ENCODE data around the gene LAMA2.

LAMA2 gene

GRCh38 chr6:129276461-129276860 is 393.5 kb downstream of the LAMA2 start:
- H3K4me3 ChIP-seq (ENCODE audit: low read length), result no peak overlapping the region
- DNase-seq (ENCODE audit: low read depth, low spot score), result no peak

DNA sequence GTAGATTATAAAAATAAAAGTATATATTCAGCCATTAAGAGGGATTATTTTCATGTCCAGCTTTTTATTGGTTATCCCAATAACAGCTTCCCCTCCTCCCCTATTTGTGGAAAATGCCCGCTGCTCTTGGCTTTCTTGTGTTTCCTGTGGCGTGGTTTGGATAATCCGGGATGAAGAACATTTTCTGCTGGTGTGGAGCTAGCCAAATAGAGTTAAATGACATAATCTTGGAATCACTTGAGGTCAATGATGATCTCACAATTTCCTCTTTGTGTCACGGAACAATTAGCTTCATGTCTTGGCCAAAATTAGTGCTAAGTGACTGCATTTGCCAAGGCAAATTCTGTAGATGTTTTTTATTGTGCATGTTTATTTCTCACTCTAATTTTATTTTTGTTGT is 394.0 kb downstream of the LAMA2 start:
- H3K4me3 ChIP-seq (ENCODE audit: low read length), result no peak overlapping the region
- DNase-seq (ENCODE audit: low read depth, low spot score), result no peak

DNA sequence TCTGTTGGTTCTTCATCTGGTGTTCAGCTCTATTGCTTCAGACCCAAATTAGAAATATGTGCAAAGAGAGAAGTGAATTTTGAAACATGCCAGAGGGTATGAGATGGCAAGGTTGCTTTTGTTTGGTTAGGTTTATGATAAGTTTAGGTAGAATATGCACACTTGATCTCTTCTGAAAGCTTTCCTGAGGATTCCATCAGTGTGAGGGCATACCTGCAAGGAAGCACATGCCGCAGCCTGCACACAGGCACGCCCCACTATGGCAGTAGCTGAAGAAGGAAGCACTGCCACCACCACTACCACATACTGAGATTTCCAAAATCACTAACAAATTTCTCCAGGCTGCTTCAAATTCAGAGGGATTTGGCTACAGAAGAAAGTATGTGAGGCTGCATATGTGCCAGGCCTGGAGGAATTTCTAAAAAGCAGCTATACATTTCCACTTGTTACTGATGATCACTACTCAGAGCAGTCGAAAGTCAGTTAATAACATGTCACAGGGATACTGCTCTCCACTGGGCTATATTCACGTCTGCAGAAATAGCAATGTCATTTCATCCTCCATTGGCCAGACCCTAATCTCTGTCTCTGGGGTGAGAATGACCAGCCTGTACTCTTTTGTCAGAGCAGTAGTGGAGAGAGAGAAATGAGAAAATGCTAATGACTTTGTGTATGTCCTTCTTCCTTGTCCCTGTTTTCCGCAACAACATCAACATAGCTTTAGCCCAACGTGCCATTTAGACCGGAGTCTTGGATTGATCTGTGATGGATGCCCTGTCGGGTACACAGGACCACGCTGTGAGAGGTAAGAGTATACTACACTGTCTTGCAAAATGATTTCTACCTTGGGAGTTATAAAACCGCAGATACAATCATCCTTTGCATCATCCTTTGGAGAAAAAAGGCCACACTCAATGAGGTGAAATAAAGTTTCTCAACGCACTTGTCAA is 396.7 kb downstream of the LAMA2 start:
- no peak for DNase-seq (ENCODE audit: low read depth, low spot score)
- H3K4me3 ChIP-seq (ENCODE audit: low read length), result no peak overlapping the region

DNA sequence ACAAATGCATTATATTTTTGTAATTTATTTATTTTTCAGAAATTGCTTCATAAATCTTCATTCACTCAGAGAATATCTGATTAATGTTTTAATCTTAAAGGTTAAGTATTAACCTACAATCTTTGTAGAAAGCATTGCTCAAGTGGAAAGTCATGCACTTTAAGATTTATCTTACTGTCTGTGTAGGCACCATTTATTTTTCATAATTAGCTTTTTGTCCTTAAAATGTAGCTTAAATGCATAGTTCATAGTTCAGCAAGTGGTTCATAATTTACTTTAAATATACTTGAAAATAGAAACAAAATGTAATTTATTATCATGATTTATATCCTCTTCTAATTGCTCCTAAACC is 397.3 kb downstream of the LAMA2 start:
- H3K4me3 ChIP-seq (ENCODE audit: low read length), result no peak overlapping the region

DNA sequence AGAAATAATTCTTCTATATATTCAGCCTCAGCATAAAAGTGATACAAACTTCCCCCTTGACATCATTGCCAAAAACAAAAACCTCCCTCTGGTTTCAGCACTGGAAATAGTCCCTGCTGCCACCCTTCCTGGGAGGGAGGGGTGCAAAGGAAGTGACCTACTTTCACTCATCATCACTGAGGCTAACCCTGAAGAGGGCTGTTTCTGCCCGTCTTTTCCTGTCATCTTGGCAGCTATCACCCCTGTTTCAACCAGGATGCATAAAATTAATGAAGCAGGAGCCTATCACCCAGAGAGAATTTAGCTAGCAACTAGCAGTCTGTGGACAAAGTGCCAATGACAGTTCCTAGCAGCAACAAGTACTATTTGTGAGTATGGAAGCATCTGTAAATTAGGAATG is 397.8 kb downstream of the LAMA2 start:
- no peak overlapping the region for H3K4me3 ChIP-seq (ENCODE audit: low read length)
- DNase-seq (ENCODE audit: low read depth, low spot score), result no peak

More for the DNA sequence above, 397.3 kb downstream of the LAMA2 start:
- no peak for DNase-seq (ENCODE audit: low read depth, low spot score)

GRCh38 chr6:129281168-129281796 is 398.3 kb downstream of the LAMA2 start:
- DNase-seq (ENCODE audit: low read depth, low spot score), result no peak
- no peak overlapping the region for H3K4me3 ChIP-seq (ENCODE audit: low read length)

GRCh38 chr6:129282019-129282418 is 399.1 kb downstream of the LAMA2 start:
- DNase-seq (ENCODE audit: low read depth, low spot score), result no peak
- no peak overlapping the region for H3K4me3 ChIP-seq (ENCODE audit: low read length)

- no peak for DNase-seq (ENCODE audit: low read depth, low spot score)
- no peak overlapping the region for H3K4me3 ChIP-seq (ENCODE audit: low read length)
Measured at GRCh38 chr6:129284225-129284624, 401.3 kb downstream of the LAMA2 start.

DNA sequence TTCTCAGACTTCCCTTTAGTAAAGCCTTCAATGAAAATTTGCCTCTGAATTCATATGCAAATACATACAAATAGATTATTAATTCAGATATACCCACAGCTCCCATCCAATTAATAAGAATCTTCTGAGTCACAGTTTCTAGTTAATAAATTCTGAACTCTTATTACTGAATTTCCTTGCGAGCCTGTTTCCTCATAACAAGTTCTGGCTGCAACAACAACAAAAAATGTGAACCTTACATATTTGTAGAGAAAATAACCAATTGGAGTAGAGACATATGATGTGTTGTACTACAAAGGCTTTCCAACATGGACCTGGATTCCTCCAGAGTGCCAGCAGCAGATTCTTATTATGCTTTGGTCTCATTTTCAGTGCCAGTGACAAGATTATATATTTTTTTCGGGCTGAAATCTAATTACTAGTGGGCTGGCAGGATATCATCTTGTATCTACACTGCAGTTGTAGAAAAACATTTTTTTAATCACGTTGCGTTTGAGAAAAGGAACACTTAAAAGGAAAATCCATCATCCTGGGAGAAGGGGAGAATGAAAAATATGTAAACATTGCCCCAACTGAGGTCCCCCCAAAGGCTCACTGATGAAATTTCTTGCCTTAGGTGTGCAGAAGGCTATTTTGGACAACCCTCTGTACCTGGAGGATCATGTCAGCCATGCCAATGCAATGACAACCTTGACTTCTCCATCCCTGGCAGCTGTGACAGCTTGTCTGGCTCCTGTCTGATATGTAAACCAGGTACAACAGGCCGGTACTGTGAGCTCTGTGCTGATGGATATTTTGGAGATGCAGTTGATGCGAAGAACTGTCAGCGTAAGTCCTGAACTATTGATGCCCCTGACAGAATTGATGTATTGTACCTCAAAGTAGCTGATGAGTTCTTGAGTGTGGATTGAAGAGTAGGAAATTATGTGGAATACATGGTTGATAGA is 404.6 kb downstream of the LAMA2 start:
- no peak overlapping the region for H3K4me3 ChIP-seq (ENCODE audit: low read length)
- no peak for DNase-seq (ENCODE audit: low read depth, low spot score)

- DNase-seq (ENCODE audit: low read depth, low spot score), result no peak
- H3K4me3 ChIP-seq (ENCODE audit: low read length), result no peak overlapping the region
Measured at GRCh38 chr6:129289442-129289841, 406.5 kb downstream of the LAMA2 start.

GRCh38 chr6:129292836-129293235 is 409.9 kb downstream of the LAMA2 start:
- no peak for DNase-seq (ENCODE audit: low read depth, low spot score)
- H3K4me3 ChIP-seq (ENCODE audit: low read length), result no peak overlapping the region

DNA sequence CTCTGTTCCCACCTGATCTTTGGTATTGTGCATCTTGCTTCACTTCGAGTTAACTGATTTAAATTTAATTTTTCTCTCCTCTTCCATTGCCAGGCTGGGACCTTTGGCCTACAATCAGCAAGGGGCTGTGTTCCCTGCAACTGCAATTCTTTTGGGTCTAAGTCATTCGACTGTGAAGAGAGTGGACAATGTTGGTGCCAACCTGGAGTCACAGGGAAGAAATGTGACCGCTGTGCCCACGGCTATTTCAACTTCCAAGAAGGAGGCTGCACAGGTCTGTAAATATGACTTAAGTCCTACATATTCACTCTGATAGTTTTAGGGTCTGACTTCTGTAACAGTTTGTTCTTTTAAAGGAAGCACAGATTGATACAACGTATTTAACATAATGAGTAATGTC is 414.7 kb downstream of the LAMA2 start:
- no peak overlapping the region for H3K4me3 ChIP-seq (ENCODE audit: low read length)
- DNase-seq (ENCODE audit: low read depth, low spot score), result no peak

GRCh38 chr6:129302671-129303070 is 419.7 kb downstream of the LAMA2 start:
- no peak overlapping the region for H3K4me3 ChIP-seq (ENCODE audit: low read length)
- DNase-seq (ENCODE audit: low read depth, low spot score), result no peak

GRCh38 chr6:129306826-129307225 is 423.9 kb downstream of the LAMA2 start:
- no peak for DNase-seq (ENCODE audit: low read depth, low spot score)
- H3K4me3 ChIP-seq (ENCODE audit: low read length), result no peak overlapping the region

DNA sequence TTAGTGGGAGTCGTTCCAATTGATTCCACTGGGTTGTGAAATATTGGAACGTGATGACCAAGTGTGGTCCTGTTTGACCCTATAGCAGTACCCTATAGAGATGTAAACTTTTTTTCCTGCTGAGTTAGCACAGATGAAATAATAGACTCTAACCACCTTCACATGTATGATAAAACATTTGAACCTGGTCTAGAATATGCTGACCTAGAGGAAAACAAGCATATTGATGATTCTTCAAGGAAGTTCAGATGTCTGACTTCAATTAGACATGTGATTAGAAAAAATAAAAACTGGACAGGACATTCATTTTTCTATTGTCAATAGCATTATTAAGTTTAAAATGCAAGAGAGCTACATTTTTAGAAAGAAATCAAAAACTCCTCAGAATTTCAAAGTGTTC is 424.9 kb downstream of the LAMA2 start:
- no peak overlapping the region for H3K4me3 ChIP-seq (ENCODE audit: low read length)
- no peak for DNase-seq (ENCODE audit: low read depth, low spot score)

DNA sequence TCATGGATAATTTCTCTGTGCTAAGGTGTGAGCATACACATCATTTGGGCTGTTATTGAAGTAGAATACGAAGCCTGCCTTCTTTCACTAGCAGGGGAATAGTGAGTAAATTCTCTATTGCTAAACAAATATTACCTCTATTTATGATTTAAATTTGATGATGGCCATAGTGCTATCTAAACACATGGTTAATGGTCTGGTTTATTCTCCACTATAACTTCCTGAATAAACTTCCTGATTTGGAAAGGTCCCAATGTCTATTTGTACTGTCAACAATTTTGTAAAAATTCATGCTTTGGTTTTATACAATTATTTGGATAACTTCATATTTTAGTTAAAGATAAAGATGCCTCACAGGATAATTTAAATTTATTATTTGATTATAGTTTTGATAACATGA is 426.2 kb downstream of the LAMA2 start:
- DNase-seq (ENCODE audit: low read depth, low spot score), result no peak
- H3K4me3 ChIP-seq (ENCODE audit: low read length), result no peak overlapping the region

DNA sequence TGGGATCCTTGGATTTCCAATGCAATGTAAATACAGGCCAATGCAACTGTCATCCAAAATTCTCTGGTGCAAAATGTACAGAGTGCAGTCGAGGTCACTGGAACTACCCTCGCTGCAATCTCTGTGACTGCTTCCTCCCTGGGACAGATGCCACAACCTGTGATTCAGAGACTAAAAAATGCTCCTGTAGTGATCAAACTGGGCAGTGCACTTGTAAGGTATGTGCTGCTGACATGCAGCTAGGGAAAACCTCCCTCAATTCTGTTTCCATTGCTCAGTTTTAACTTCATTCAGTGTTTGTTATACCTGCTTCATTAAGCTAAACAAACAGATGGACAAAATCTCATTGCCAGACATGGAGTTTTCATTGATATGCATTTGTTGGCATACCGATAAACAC is 429.9 kb downstream of the LAMA2 start:
- no peak overlapping the region for H3K4me3 ChIP-seq (ENCODE audit: low read length)
- no peak for DNase-seq (ENCODE audit: low read depth, low spot score)

DNA sequence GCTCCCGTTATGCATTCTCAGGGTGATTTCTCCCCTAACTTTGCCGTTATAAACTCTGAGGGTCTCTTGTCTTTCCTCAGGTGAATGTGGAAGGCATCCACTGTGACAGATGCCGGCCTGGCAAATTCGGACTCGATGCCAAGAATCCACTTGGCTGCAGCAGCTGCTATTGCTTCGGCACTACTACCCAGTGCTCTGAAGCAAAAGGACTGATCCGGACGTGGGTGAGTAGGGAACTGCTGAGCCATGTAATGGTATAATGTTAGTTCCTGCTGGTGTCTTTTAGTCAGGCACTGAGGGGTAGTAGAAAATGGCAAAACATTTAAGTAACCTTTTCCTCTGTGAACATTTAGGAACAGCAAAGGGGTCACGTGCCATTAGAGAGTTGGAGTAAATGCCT is 431.6 kb downstream of the LAMA2 start:
- DNase-seq (ENCODE audit: low read depth, low spot score), result no peak
- no peak overlapping the region for H3K4me3 ChIP-seq (ENCODE audit: low read length)

DNA sequence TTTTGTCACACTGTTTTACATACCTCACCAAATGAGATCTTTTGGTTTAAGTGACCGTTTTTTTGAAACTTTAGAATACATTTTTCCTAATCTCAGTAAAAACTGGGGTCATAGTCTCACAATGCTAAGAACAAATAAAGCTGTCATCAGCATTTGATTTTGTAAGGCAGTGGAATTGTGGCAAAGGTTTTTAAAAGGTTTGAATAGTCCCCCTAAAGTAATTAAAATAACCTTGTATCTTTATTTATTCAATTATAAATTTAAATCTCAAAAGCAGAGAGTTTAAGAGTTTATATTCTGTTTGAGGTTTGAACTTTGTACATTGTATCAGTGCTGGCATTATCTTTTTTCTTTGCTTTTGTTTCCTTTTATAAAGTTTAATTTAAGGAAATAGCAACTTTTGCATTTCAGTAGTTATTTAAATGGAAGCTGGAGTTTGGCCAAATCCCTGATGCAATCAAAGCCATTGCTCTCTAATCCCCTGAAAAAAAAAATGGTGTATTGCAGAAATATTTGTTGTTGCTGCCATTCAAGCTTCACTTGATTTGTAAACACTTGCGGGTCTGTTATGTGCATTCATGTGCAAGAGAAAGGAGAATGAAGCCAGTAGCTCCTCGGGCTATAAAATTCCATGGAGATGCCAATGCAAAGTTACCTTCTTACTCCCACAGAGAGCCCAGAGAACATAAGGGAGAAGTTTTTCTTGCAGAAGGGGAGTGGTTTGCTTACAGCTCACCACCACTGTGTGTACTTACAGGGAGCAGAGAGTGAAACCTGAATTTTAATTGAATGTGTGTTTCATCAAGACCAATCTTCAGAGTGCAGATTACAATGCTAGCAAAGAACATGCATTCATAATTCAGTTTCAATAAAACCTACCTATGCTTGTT is 435.2 kb downstream of the LAMA2 start:
- H3K4me3 ChIP-seq (ENCODE audit: low read length), result no peak overlapping the region
- DNase-seq (ENCODE audit: low read depth, low spot score), result no peak
